Erythroblast (primary cell): ENCODE data around the gene GPC5.

ENCODE experiments used
- GATA1 ChIP-seq: IDR thresholded peaks from 2 replicates; pipeline ENCODE4 v1.6.1; 2011; ENCODE audit warnings: low read depth, mild to moderate bottlenecking, control low read depth, low read length, moderate library complexity
- POLR2A ChIP-seq: IDR thresholded peaks from 2 replicates; pipeline ENCODE4 v1.6.1; 2011; ENCODE audit warnings: mild to moderate bottlenecking, low read length

DNA sequence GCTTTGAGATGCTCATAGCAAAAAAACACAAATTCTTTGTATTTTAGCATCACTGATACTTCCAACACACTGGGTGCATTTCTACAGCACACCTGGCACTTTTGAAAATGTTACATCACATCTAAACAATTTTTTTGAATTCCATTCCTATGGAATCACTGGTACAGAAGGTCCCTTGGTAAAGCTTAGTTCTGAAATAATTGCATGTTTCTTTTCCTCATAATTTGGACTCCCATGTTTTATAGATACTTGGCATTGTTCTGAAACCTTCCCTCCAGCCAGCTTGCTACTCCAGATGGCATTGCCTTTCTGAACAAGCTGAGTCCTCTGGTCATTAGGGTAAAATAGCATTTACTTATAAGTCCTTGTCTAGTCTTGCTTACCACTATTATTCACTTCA, 1346.8 kb downstream of the GPC5 start:
- TF ChIP-seq POLR2A (no peak), GATA1 (no peak)
